C4-2B (cell line): ENCODE data around the gene ITPKC.

ENCODE experiments used
- CTCF ChIP-seq: fragments of 450-650 bp; conservative IDR thresholded peaks from 2 replicates; pipeline ENCODE4 v1.5.1; 2017; ENCODE audit warnings: mild to moderate bottlenecking
- ZFX ChIP-seq: fragments of 450-650 bp; IDR thresholded peaks from 2 replicates; pipeline ENCODE4 v1.6.1; 2017

GRCh38 chr19:40672573-40673299 lies 44.2 kb upstream of the ITPKC start:
- TF ChIP-seq CTCF: no peak
- no peak for TF ChIP-seq ZFX
